Measurements from ENCODE around the gene EIF3K. TPM values are rescaled to one million over a fixed set of nuclear protein-coding genes. Genes with fewer than 3 reads are reported as not detected.
A peak's percentile ranks its signal among the peaks of the same experiment; 100 is the strongest.

The EIF3K gene
- total RNA-seq, 4 donors from 2014 or later = 211 to 441 (median 246) TPM

GRCh38 chr19:38676878-38677646 is 58.1 kb downstream of the EIF3K start:
- peak overlapping the region; percentile 95 to 100 for H3K27ac ChIP-seq
- no peak for DNase-seq
- peaks cover 0 to 40% of the 10 kb centered on the region in 2 donors for H3K4me1 ChIP-seq
- no peak overlapping the region for H3K4me3 ChIP-seq
- no peaks in the 10 kb centered on the region for H3K27me3 ChIP-seq
- no peak for TF ChIP-seq CTCF (IDR thresholded peaks at IDR 0.05)
- no peak for TF ChIP-seq POLR2A (IDR thresholded peaks at IDR 0.05)
- intact Hi-C loops (cut with DNase I; ENCODE audit: low total_unique reads) = no loop called here
- H3K36me3 ChIP-seq = no peaks in the 10 kb centered on the region
- no peaks in the 10 kb centered on the region for H3K9me3 ChIP-seq

- H3K36me3 ChIP-seq = no peaks in the 10 kb centered on the region
- no peak for TF ChIP-seq CTCF (IDR thresholded peaks at IDR 0.05)
- TF ChIP-seq POLR2A (IDR thresholded peaks at IDR 0.05) = no peak
- DNase-seq = no peak
- H3K4me1 ChIP-seq = peaks cover 0 to 45% of the 10 kb centered on the region in 2 donors
- no peaks in the 10 kb centered on the region for H3K27me3 ChIP-seq
- H3K27ac ChIP-seq = peak overlapping the region; percentile 95 to 100
- intact Hi-C loops (cut with DNase I; ENCODE audit: low total_unique reads) = no loop called here
- H3K9me3 ChIP-seq = no peaks in the 10 kb centered on the region
- no peak overlapping the region for H3K4me3 ChIP-seq
Observed at GRCh38 chr19:38678217-38678890, 59.4 kb downstream of the EIF3K start.

- Histone ChIP-seq H3K4me1 (peaks cover 5 to 48% of the 10 kb centered on the region in 2 donors), H3K27me3 (no peaks in the 10 kb centered on the region), H3K9me3 (no peaks in the 10 kb centered on the region), H3K36me3 (no peaks in the 10 kb centered on the region), H3K4me3 (no peak overlapping the region), H3K27ac (peak overlapping the region; percentile 95 to 100)
- intact Hi-C loops (cut with DNase I; ENCODE audit: low total_unique reads) = no loop called here
- no peak for DNase-seq
- TF ChIP-seq CTCF (IDR thresholded peaks at IDR 0.05) (no peak), POLR2A (IDR thresholded peaks at IDR 0.05) (no peak)
Observed at GRCh38 chr19:38678891-38679494, 60.0 kb downstream of the EIF3K start.

- H3K36me3 ChIP-seq = no peaks in the 10 kb centered on the region
- TF ChIP-seq CTCF (IDR thresholded peaks at IDR 0.05) (no peak), POLR2A (IDR thresholded peaks at IDR 0.05) (no peak)
- no peaks in the 10 kb centered on the region for H3K9me3 ChIP-seq
- no peak overlapping the region for H3K4me3 ChIP-seq
- H3K27me3 ChIP-seq = no peaks in the 10 kb centered on the region
- DNase-seq = no peak
- peak overlapping the region; percentile 95 to 100 for H3K27ac ChIP-seq
- intact Hi-C loops (cut with DNase I; ENCODE audit: low total_unique reads) = no loop called here
- peaks cover 12 to 49% of the 10 kb centered on the region in 2 donors for H3K4me1 ChIP-seq
Observed at GRCh38 chr19:38679839-38680238, 60.9 kb downstream of the EIF3K start.
